ENCODE results near the gene CPOX. TPM values are rescaled to one million over a fixed set of nuclear protein-coding genes. Genes with fewer than 3 reads are reported as not detected.

The CPOX gene
- total and polyA plus RNA-seq, 2 donors from 2014 or later: 6.6 to 13.7 TPM

GRCh38 chr3:98534168-98534567 lies 59.2 kb downstream of the CPOX start:
- H3K27ac ChIP-seq (ENCODE audit: low read depth in 2 of 2, low read length in 2 of 2): no peak overlapping the region
- TF ChIP-seq, protein P1, sequence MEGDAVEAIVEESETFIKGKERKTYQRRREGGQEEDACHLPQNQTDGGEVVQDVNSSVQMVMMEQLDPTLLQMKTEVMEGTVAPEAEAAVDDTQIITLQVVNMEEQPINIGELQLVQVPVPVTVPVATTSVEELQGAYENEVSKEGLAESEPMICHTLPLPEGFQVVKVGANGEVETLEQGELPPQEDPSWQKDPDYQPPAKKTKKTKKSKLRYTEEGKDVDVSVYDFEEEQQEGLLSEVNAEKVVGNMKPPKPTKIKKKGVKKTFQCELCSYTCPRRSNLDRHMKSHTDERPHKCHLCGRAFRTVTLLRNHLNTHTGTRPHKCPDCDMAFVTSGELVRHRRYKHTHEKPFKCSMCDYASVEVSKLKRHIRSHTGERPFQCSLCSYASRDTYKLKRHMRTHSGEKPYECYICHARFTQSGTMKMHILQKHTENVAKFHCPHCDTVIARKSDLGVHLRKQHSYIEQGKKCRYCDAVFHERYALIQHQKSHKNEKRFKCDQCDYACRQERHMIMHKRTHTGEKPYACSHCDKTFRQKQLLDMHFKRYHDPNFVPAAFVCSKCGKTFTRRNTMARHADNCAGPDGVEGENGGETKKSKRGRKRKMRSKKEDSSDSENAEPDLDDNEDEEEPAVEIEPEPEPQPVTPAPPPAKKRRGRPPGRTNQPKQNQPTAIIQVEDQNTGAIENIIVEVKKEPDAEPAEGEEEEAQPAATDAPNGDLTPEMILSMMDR (IDR thresholded peaks at IDR 0.05; ENCODE audit: borderline replicate concordance, extremely low read depth, insufficient read depth): no peak
- no peaks in the 10 kb centered on the region for H3K4me1 ChIP-seq (ENCODE audit: control insufficient read depth in 2 of 3, insufficient read depth in 2 of 3, low read depth in 1 of 3, low read length in 3 of 3)
- H3K27me3 ChIP-seq (ENCODE audit: control insufficient read depth, insufficient read depth, low read length): no peaks in the 10 kb centered on the region
- no peaks in the 10 kb centered on the region for H3K9me3 ChIP-seq (ENCODE audit: control insufficient read depth in 2 of 3, insufficient read depth in 1 of 3, low read length in 3 of 3)
- no peak overlapping the region for H3K4me3 ChIP-seq (ENCODE audit: low read length in 3 of 3)
- intact Hi-C loops (cut with DNase I): no loop called here
- H3K9ac ChIP-seq (ENCODE audit: low read length in 3 of 3): no peak overlapping the region
- DNase-seq: no peak
- H3K36me3 ChIP-seq (ENCODE audit: control insufficient read depth in 2 of 3, insufficient read depth in 3 of 3, low read length in 3 of 3): no peaks in the 10 kb centered on the region
- no peak for FAIRE-seq

DNA sequence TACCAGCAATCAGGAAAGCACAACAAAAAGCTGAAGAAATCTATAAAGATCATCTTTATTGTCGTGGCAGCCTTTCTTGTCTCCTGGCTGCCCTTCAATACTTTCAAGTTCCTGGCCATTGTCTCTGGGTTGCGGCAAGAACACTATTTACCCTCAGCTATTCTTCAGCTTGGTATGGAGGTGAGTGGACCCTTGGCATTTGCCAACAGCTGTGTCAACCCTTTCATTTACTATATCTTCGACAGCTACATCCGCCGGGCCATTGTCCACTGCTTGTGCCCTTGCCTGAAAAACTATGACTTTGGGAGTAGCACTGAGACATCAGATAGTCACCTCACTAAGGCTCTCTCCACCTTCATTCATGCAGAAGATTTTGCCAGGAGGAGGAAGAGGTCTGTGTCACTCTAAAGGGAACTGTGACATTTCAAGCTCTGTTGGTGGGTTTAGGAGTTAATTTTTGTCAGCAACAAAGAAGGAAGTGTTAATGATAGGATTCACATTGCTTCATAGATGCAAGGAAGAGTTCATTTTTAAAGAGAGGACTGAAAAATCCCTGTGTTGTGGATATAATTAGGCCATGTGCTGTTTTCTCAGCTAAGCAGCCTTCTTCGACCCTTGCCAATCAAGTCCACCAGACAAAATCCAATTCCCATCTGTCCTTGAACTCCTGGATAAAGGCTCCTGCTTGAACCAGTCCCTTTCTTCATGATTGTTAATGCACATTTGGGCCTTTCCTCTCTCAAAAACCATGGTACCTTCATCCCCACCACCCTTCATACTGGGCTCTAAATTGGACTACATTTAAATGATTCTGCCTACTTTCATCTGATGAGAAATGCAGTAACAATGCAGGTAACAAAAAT lies 60.5 kb downstream of the CPOX start:
- Histone ChIP-seq H3K4me1 (ENCODE audit: control insufficient read depth in 2 of 3, insufficient read depth in 2 of 3, low read depth in 1 of 3, low read length in 3 of 3) (no peaks in the 10 kb centered on the region), H3K9me3 (ENCODE audit: control insufficient read depth in 2 of 3, insufficient read depth in 1 of 3, low read length in 3 of 3) (no peaks in the 10 kb centered on the region), H3K4me3 (ENCODE audit: low read length in 3 of 3) (no peak overlapping the region), H3K27me3 (ENCODE audit: control insufficient read depth, insufficient read depth, low read length) (no peaks in the 10 kb centered on the region), H3K9ac (ENCODE audit: low read length in 3 of 3) (no peak overlapping the region), H3K27ac (ENCODE audit: low read depth in 2 of 2, low read length in 2 of 2) (no peak overlapping the region), H3K36me3 (ENCODE audit: control insufficient read depth in 2 of 3, insufficient read depth in 3 of 3, low read length in 3 of 3) (no peaks in the 10 kb centered on the region)
- FAIRE-seq (no peak), DNase-seq (no peak)
- intact Hi-C loops (cut with DNase I): no loop called here
- TF ChIP-seq, protein P1 (IDR thresholded peaks at IDR 0.05; ENCODE audit: borderline replicate concordance, extremely low read depth, insufficient read depth): no peak

- no peak overlapping the region for H3K4me3 ChIP-seq (ENCODE audit: low read length in 3 of 3)
- intact Hi-C loops (cut with DNase I): no loop called here
Observed at GRCh38 chr3:98532275-98532637, 61.2 kb downstream of the CPOX start.

More at GRCh38 chr3:98532275-98532637, 61.2 kb downstream of the CPOX start:
- DNase-seq (no peak), FAIRE-seq (no peak)
- no peaks in the 10 kb centered on the region for H3K27me3 ChIP-seq (ENCODE audit: control insufficient read depth, insufficient read depth, low read length)
- H3K9ac ChIP-seq (ENCODE audit: low read length in 3 of 3): no peak overlapping the region
- H3K27ac ChIP-seq (ENCODE audit: low read depth in 2 of 2, low read length in 2 of 2): no peak overlapping the region
- no peaks in the 10 kb centered on the region for H3K9me3 ChIP-seq (ENCODE audit: control insufficient read depth in 2 of 3, insufficient read depth in 1 of 3, low read length in 3 of 3)
- H3K36me3 ChIP-seq (ENCODE audit: control insufficient read depth in 2 of 3, insufficient read depth in 3 of 3, low read length in 3 of 3): no peaks in the 10 kb centered on the region
- no peaks in the 10 kb centered on the region for H3K4me1 ChIP-seq (ENCODE audit: control insufficient read depth in 2 of 3, insufficient read depth in 2 of 3, low read depth in 1 of 3, low read length in 3 of 3)
- TF ChIP-seq, protein P1 (IDR thresholded peaks at IDR 0.05; ENCODE audit: borderline replicate concordance, extremely low read depth, insufficient read depth): no peak
